Hepatocyte (in vitro differentiated cells): ENCODE measurements around the gene MACROD2. TPM values are rescaled to one million over a fixed set of nuclear protein-coding genes. Genes with fewer than 3 reads are reported as not detected.

Source experiments
- DNase-seq: peaks from one replicate; pipeline ENCODE4 v3.0.0-alpha.2; 2016; ENCODE audit warnings: low spot score
- H2AFZ ChIP-seq: fragments of 200-600 bp; sonication (generic); 2 replicates; pipeline ENCODE4 v1.6.0; 2016; ENCODE audit warnings: antibody characterized with exemption, mild to moderate bottlenecking
- H3K27ac ChIP-seq: fragments of 200-600 bp; sonication (generic); 2 replicates; pipeline ENCODE4 v1.5.1; 2016; ENCODE audit warnings: mild to moderate bottlenecking
- H3K27me3 ChIP-seq: fragments of 200-600 bp; sonication (generic); 2 replicates; pipeline ENCODE4 v1.6.1; 2016
- H3K36me3 ChIP-seq: fragments of 200-600 bp; sonication (generic); replicated peaks from 2 replicates; pipeline ENCODE4 v1.5.1; 2016; ENCODE audit warnings: low read depth; ENCODE audit not compliant: insufficient read depth
- H3K4me1 ChIP-seq: fragments of 200-600 bp; sonication (generic); 2 replicates; pipeline ENCODE4 v1.5.1; 2016; ENCODE audit warnings: mild to moderate bottlenecking, moderate library complexity; ENCODE audit not compliant: insufficient read depth
- H3K4me2 ChIP-seq: fragments of 200-600 bp; sonication (generic); 2 replicates; pipeline ENCODE4 v1.6.0; 2016
- H3K4me3 ChIP-seq: fragments of 200-600 bp; sonication (generic); 2 replicates; pipeline ENCODE4 v1.5.1; 2016; ENCODE audit warnings: mild to moderate bottlenecking
- H3K79me2 ChIP-seq: fragments of 200-600 bp; sonication (generic); 2 replicates; pipeline ENCODE4 v1.6.0; 2017; ENCODE audit warnings: mild to moderate bottlenecking
- H3K9me2 ChIP-seq: fragments of 200-600 bp; sonication (generic); replicated peaks from 2 replicates; pipeline ENCODE4 v1.6.0; 2017; ENCODE audit warnings: mild to moderate bottlenecking; ENCODE audit not compliant: insufficient read depth
- H3K9me3 ChIP-seq: fragments of 200-600 bp; sonication (generic); 2 replicates; pipeline ENCODE4 v1.5.1; 2016; ENCODE audit warnings: low read depth, mild to moderate bottlenecking
- H4K20me1 ChIP-seq: fragments of 200-600 bp; sonication (generic); 2 replicates; pipeline ENCODE4 v1.6.0; 2016; ENCODE audit warnings: mild to moderate bottlenecking; ENCODE audit not compliant: insufficient read depth, poor library complexity, severe bottlenecking
- EZH2 ChIP-seq: fragments of 200-600 bp; sonication (generic); IDR thresholded peaks from 2 replicates; pipeline ENCODE4 v1.6.1; 2016; ENCODE audit warnings: antibody characterized with exemption, mild to moderate bottlenecking, borderline replicate concordance
- EZH2phosphoT487 ChIP-seq: fragments of 200-600 bp; sonication (generic); IDR thresholded peaks from one replicate; pipeline ENCODE4 v1.6.1; 2018; ENCODE audit warnings: antibody characterized with exemption, mild to moderate bottlenecking, low read depth, moderate library complexity; ENCODE audit not compliant: unreplicated experiment, severe bottlenecking
- WGBS: methylation state at CpG from one replicate; pipeline ENCODE4 v1.1.6; 2016; ENCODE audit warnings: low lambda C conversion rate; ENCODE audit errors: missing lambda C conversion rate; 5-methylcytosine and 5-hydroxymethylcytosine counted together
- polyA plus RNA-seq: library from polyadenylated mRNA; unstranded; fragments of >200 nt; fragmentation: Nextera tagmentation; extraction: Ambion mirVana; gene quantifications from 2 replicates; pipeline ENCODE4 v1.2.1, GENCODE V29; 2016
- total RNA-seq: library from RNA; depleted of rRNA; stranded (reverse); fragments of >200 nt; gene quantifications from 2 replicates; pipeline ENCODE4 v1.2.3, GENCODE V29; 2014
- TF ChIP-seq, protein P1 (sequence below): fragments of 200-600 bp; sonication (generic); IDR thresholded peaks from 2 replicates; pipeline ENCODE4 v1.5.1; 2016; ENCODE audit warnings: antibody characterized with exemption, mild to moderate bottlenecking; ENCODE audit not compliant: poor library complexity

MACROD2 gene
- total and polyA plus RNA-seq, 2 experiments from 2014 or later = 2.4 to 3.1 TPM

DNA sequence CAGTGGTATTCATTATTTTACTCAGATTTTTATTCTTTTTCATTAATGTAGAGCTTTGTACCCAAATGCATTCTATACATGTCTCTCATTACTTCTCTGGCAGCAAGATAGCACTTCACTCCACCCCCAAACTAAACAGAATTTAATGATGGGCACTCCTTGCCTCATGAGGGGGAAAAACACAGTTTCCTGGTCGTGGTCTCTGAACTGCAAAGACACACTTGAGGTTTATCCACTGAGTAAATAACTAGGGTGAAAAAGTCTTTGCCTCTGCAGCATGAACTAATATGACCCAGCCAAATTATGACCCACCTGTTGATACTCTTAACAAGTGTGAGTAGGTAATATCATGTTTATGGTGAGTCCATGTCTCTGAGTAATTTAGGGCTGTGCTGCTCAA lies 1127.3 kb downstream of the MACROD2 start:
- H3K27me3 ChIP-seq = no peaks in the 10 kb centered on the region
- no peak for DNase-seq
- H3K9me3 ChIP-seq = no peaks in the 10 kb centered on the region
- H3K27ac ChIP-seq = no peak overlapping the region
- 65% methylated on average over 1 of the region's 1 CpG for WGBS
- TF ChIP-seq, protein P1, sequence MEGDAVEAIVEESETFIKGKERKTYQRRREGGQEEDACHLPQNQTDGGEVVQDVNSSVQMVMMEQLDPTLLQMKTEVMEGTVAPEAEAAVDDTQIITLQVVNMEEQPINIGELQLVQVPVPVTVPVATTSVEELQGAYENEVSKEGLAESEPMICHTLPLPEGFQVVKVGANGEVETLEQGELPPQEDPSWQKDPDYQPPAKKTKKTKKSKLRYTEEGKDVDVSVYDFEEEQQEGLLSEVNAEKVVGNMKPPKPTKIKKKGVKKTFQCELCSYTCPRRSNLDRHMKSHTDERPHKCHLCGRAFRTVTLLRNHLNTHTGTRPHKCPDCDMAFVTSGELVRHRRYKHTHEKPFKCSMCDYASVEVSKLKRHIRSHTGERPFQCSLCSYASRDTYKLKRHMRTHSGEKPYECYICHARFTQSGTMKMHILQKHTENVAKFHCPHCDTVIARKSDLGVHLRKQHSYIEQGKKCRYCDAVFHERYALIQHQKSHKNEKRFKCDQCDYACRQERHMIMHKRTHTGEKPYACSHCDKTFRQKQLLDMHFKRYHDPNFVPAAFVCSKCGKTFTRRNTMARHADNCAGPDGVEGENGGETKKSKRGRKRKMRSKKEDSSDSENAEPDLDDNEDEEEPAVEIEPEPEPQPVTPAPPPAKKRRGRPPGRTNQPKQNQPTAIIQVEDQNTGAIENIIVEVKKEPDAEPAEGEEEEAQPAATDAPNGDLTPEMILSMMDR = no peak
- TF ChIP-seq EZH2phosphoT487 = no peak
- TF ChIP-seq EZH2 = no peak
- no peak overlapping the region for H3K4me3 ChIP-seq
- no peak overlapping the region for H2AFZ ChIP-seq
- H3K79me2 ChIP-seq = no peaks in the 10 kb centered on the region
- no peaks in the 10 kb centered on the region for H3K4me1 ChIP-seq
- no peaks in the 10 kb centered on the region for H3K9me2 ChIP-seq
- no peaks in the 10 kb centered on the region for H4K20me1 ChIP-seq
- no peaks in the 10 kb centered on the region for H3K36me3 ChIP-seq
- no peak overlapping the region for H3K4me2 ChIP-seq

DNA sequence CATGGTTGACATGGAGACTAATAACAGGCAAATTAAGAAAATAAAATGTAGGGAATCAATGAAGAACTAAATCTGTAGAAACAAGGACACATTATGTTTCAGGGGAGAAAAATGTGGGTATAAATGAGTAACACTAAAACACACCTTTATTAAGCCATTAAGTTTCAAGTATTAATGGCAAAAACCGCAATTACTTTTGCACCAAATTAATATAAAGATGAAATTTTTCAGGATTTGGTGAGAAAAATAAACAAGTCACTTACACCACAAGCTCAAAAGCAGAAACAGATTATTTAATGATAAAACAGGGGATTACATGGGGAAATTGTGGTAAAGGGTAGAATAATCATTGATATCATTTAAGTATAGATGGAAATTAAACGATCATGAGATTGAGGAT lies 1135.9 kb downstream of the MACROD2 start:
- no peak for TF ChIP-seq EZH2
- TF ChIP-seq, protein P1 = no peak
- TF ChIP-seq EZH2phosphoT487 = no peak
- Histone ChIP-seq H3K27ac (no peak overlapping the region), H3K4me3 (no peak overlapping the region), H3K4me2 (no peak overlapping the region), H3K36me3 (no peaks in the 10 kb centered on the region), H3K79me2 (no peaks in the 10 kb centered on the region), H3K27me3 (no peaks in the 10 kb centered on the region), H4K20me1 (no peaks in the 10 kb centered on the region), H2AFZ (no peak overlapping the region), H3K9me2 (no peaks in the 10 kb centered on the region), H3K9me3 (no peaks in the 10 kb centered on the region), H3K4me1 (no peaks in the 10 kb centered on the region)
- DNase-seq = no peak
- 91% methylated on average over 2 of the region's 2 CpGs for WGBS

DNA sequence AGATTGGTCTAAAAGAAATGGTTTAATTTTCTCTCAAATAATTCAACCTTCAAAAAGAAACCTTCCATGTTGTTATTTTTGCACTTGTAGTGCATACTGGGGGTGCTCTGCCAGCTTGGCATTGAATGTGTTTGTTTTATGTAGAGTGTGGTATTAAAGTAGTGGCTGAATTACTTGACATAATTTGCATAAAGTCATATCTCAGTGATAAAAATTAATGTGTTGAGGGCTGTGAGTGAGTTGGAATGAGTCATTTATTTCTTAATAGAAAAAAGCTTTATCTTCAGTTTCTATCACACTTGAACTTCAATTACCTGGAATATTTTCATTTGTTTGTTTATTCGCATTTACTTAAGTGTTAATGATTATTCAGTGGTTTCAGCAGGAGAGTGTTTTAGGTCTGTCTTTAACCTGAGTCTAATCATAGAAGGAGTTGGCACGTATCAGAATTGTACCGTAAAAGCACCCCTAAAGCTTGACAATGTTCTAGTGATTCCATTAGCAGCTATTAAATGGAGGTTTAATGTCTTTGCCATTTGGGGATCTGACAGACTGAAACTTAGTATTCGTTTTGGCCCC lies 1143.3 kb downstream of the MACROD2 start:
- Histone ChIP-seq H3K27me3 (no peaks in the 10 kb centered on the region), H2AFZ (no peak overlapping the region), H3K4me2 (peak overlapping the region; percentile 30), H3K79me2 (no peaks in the 10 kb centered on the region), H3K9me2 (no peaks in the 10 kb centered on the region), H4K20me1 (no peaks in the 10 kb centered on the region), H3K4me3 (no peak overlapping the region), H3K4me1 (peaks cover 6% of the 10 kb centered on the region), H3K9me3 (no peaks in the 10 kb centered on the region), H3K36me3 (no peaks in the 10 kb centered on the region), H3K27ac (no peak overlapping the region)
- 48% methylated on average over 4 of the region's 4 CpGs for WGBS
- DNase-seq = no peak
- TF ChIP-seq EZH2 (no peak), EZH2phosphoT487 (no peak)
- TF ChIP-seq, protein P1 = no peak

DNA sequence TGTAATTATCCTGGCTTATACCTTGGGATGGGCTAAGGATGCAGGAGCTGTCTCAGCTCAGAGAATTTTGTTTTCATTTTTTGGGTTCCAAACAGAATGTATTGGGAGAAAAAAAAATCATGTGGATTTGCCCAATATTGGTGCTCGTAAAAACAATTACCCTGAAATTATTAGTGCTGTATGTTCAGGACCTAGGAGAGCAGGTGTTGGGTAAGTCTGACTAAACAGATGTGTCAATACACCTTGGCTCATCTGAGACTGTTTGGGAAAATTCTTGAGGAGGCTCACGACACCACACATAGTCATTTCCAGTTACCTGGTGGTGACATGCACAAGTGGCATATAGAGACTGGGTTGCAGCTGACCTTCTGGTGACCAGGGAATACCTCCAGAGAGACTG lies 1144.2 kb downstream of the MACROD2 start:
- DNase-seq = no peak
- Histone ChIP-seq H3K4me1 (peaks cover 6% of the 10 kb centered on the region), H3K9me2 (no peaks in the 10 kb centered on the region), H3K27ac (no peak overlapping the region), H3K4me2 (peak overlapping the region; percentile 30), H3K4me3 (no peak overlapping the region), H3K36me3 (no peaks in the 10 kb centered on the region), H3K9me3 (no peaks in the 10 kb centered on the region), H3K27me3 (no peaks in the 10 kb centered on the region), H3K79me2 (no peaks in the 10 kb centered on the region), H4K20me1 (no peaks in the 10 kb centered on the region), H2AFZ (no peak overlapping the region)
- TF ChIP-seq, protein P1 = no peak
- TF ChIP-seq EZH2phosphoT487 (no peak), EZH2 (no peak)
- whole genome bisulfite sequencing = 82% methylated on average over 2 of the region's 2 CpGs
